Measurements from ENCODE around the gene PLCB1. TPM values are rescaled to one million over a fixed set of nuclear protein-coding genes. Genes with fewer than 3 reads are reported as not detected.

Gene PLCB1
- total RNA-seq, 1 experiment from 2014 or later, result not detected

GRCh38 chr20:8918145-8918544 lies 786.1 kb downstream of the PLCB1 start:
- BruUV-seq (replicated peaks), result no TSS peak
- H3F3A ChIP-seq (ENCODE audit: insufficient read depth, low read depth), result no peaks in the 10 kb centered on the region
- H3K4me2 ChIP-seq, result no peak overlapping the region
- DNase-seq, result no peak
- no peak overlapping the region for H2AFZ ChIP-seq
- no peaks in the 10 kb centered on the region for H3K36me3 ChIP-seq (ENCODE audit: low read depth)
- H3K4me1 ChIP-seq (replicated peaks; ENCODE audit: insufficient read depth), result no peaks in the 10 kb centered on the region
- ChIA-PET CTCF (no interaction called here), POLR2A (ENCODE audit: unreplicated experiment) (no interaction called here)
- H3K27me3 ChIP-seq (ENCODE audit: insufficient read depth, low read depth), result no peaks in the 10 kb centered on the region
- no peaks in the 10 kb centered on the region for H3K9me2 ChIP-seq (ENCODE audit: insufficient read depth)
- intact Hi-C loops (cut with micrococcal nuclease; ENCODE audit: unreplicated experiment), result no loop called here
- H3K79me2 ChIP-seq (ENCODE audit: low read depth), result no peaks in the 10 kb centered on the region
- no peak overlapping the region for H3K4me3 ChIP-seq
- no peaks in the 10 kb centered on the region for H4K20me1 ChIP-seq (ENCODE audit: insufficient read depth)
- TF ChIP-seq EZH2 (IDR thresholded peaks at IDR 0.05; ENCODE audit: low read depth), result no peak
- TF ChIP-seq CTCF (conservative IDR thresholded peaks at IDR 0.05), result no peak
- H3K9me3 ChIP-seq (ENCODE audit: insufficient read depth, low read depth), result no peaks in the 10 kb centered on the region
- no peak overlapping the region for H3K27ac ChIP-seq

- Histone ChIP-seq H3K4me3 (no peak overlapping the region), H3K27ac (no peak overlapping the region), H3K9me2 (ENCODE audit: insufficient read depth) (no peaks in the 10 kb centered on the region), H3K4me2 (no peak overlapping the region), H3F3A (ENCODE audit: insufficient read depth, low read depth) (no peaks in the 10 kb centered on the region), H3K36me3 (ENCODE audit: low read depth) (no peaks in the 10 kb centered on the region), H2AFZ (no peak overlapping the region), H3K27me3 (ENCODE audit: insufficient read depth, low read depth) (no peaks in the 10 kb centered on the region), H3K4me1 (replicated peaks; ENCODE audit: insufficient read depth) (no peaks in the 10 kb centered on the region), H3K9me3 (ENCODE audit: insufficient read depth, low read depth) (no peaks in the 10 kb centered on the region), H4K20me1 (ENCODE audit: insufficient read depth) (no peaks in the 10 kb centered on the region), H3K79me2 (ENCODE audit: low read depth) (no peaks in the 10 kb centered on the region)
- no peak for TF ChIP-seq EZH2 (IDR thresholded peaks at IDR 0.05; ENCODE audit: low read depth)
- TF ChIP-seq CTCF (conservative IDR thresholded peaks at IDR 0.05), result no peak
- no TSS peak for BruUV-seq (replicated peaks)
- POLR2A ChIA-PET (ENCODE audit: unreplicated experiment), result no interaction called here
- DNase-seq, result no peak
- CTCF ChIA-PET, result no interaction called here
- intact Hi-C loops (cut with micrococcal nuclease; ENCODE audit: unreplicated experiment), result no loop called here
Measured at GRCh38 chr20:8924539-8924938, 792.5 kb downstream of the PLCB1 start.

GRCh38 chr20:8930726-8931125 lies 798.7 kb downstream of the PLCB1 start:
- H3K27me3 ChIP-seq (ENCODE audit: insufficient read depth, low read depth), result no peaks in the 10 kb centered on the region
- intact Hi-C loops (cut with micrococcal nuclease; ENCODE audit: unreplicated experiment), result no loop called here

More at GRCh38 chr20:8930726-8931125, 798.7 kb downstream of the PLCB1 start:
- Histone ChIP-seq H3F3A (ENCODE audit: insufficient read depth, low read depth) (no peaks in the 10 kb centered on the region), H2AFZ (no peak overlapping the region), H4K20me1 (ENCODE audit: insufficient read depth) (no peaks in the 10 kb centered on the region), H3K4me3 (no peak overlapping the region), H3K79me2 (ENCODE audit: low read depth) (no peaks in the 10 kb centered on the region), H3K4me1 (replicated peaks; ENCODE audit: insufficient read depth) (no peaks in the 10 kb centered on the region), H3K4me2 (no peak overlapping the region), H3K27ac (no peak overlapping the region), H3K36me3 (ENCODE audit: low read depth) (no peaks in the 10 kb centered on the region), H3K9me2 (ENCODE audit: insufficient read depth) (no peaks in the 10 kb centered on the region), H3K9me3 (ENCODE audit: insufficient read depth, low read depth) (no peaks in the 10 kb centered on the region)
- BruUV-seq (replicated peaks), result no TSS peak
- TF ChIP-seq EZH2 (IDR thresholded peaks at IDR 0.05; ENCODE audit: low read depth) (no peak), CTCF (conservative IDR thresholded peaks at IDR 0.05) (no peak)
- ChIA-PET POLR2A (ENCODE audit: unreplicated experiment) (no interaction called here), CTCF (no interaction called here)
- no peak for DNase-seq

Data from PC-9 (cell line).